Esophagus squamous epithelium (tissue), 4 donors: ENCODE data around the gene COTL1.

Experiments used
- CTCF ChIP-seq, 6 experiments: fragments of 450-650 bp in 4 of 6; fragments of 200-600 bp in 2 of 6; sonication (generic) in 2 of 6; IDR thresholded peaks; one replicate each; pipeline ENCODE4 v1.5.1; 2016 to 2019; ENCODE audit warnings: antibody characterized with exemption in 6 of 6, mild to moderate bottlenecking in 4 of 6, moderate library complexity in 4 of 6
- POLR2A ChIP-seq, 4 donors: fragments of 450-650 bp; IDR thresholded peaks; one replicate each; pipeline ENCODE4 v1.6.1; 2017; ENCODE audit warnings: antibody characterized with exemption in 4 of 4, mild to moderate bottlenecking in 4 of 4, moderate library complexity in 3 of 4

DNA sequence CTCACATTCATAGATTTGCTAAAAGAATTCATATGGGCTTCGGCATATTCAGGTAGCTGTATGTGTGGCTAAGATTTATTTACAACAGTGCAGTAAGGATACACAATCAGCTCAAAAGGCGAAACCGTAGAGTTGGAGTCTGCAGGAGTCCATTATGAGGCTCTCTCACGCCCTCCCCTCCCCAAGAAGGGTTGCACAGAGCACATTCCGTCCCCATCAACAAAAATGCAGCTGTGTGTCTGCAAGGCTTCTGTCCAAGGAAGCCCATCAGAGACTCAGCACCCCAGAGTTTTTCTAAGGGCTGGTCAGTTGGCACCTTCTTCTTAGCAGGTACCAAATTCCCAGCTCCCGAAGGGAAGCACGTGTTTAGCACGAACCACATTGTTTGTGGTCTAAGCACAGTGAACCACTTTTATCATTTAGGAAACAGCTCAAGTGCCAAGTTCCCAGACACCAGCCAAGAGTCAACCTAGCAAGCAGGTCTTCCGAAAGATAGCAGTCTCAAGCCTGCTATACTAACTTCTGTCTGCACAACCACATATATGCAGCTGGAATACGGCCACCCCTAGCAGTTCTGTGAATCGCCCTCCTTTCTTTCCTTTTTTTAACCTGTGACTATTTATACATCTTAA, 84.9 kb downstream of the COTL1 start:
- TF ChIP-seq CTCF (IDR thresholded peaks at IDR 0.05), result no peak
- no peak for TF ChIP-seq POLR2A (IDR thresholded peaks at IDR 0.05)
